Measurements from ENCODE around the gene DLEC1. TPM values are rescaled to one million over a fixed set of nuclear protein-coding genes. Genes with fewer than 3 reads are reported as not detected.
A peak's percentile ranks its signal among the peaks of the same experiment; 100 is the strongest.

Gene DLEC1
- total RNA-seq, 2 donors from 2014 or later: 0.52 to 0.56 TPM

DNA sequence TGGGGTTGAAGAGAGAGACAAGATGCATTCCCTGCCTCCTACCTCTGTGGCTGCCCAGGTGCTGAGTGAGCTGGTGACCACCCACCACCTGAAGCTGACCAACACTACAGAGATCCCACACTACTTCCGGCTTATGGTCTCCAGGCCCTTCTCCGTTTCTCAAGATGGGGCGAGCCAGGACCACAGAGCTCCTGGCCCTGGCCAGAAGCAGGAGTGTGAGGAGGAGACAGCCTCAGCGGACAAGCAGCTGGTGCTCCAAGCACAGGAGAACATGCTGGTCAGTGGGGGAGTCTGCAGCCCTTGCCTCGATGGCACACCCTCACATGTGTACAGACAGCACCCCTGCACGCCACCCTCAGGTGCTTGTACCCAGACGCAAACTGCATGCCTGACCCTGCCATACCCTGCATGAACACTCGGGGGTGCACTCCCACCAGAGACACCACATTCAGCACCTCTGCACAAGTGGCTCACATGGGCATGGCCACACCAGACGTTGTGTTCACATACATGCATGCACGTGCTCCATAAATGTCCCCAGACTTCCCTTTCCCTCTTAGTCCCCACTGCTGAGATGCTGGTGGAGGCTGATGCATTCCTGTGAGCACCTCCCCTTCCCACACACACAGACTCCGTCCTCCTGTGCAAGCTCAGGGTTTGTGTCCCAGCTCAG, 78.9 kb downstream of the DLEC1 start:
- H3K9ac ChIP-seq (ENCODE audit: low read depth in 2 of 2, low read length in 2 of 2): no peak overlapping the region
- H3K9me3 ChIP-seq: no peaks in the 10 kb centered on the region
- no peaks in the 10 kb centered on the region for H3K4me1 ChIP-seq
- peaks cover 5% of the 10 kb centered on the region for H3K36me3 ChIP-seq
- no peaks in the 10 kb centered on the region for H3K27me3 ChIP-seq
- H3K27ac ChIP-seq: no peak overlapping the region
- TF ChIP-seq, protein P1, sequence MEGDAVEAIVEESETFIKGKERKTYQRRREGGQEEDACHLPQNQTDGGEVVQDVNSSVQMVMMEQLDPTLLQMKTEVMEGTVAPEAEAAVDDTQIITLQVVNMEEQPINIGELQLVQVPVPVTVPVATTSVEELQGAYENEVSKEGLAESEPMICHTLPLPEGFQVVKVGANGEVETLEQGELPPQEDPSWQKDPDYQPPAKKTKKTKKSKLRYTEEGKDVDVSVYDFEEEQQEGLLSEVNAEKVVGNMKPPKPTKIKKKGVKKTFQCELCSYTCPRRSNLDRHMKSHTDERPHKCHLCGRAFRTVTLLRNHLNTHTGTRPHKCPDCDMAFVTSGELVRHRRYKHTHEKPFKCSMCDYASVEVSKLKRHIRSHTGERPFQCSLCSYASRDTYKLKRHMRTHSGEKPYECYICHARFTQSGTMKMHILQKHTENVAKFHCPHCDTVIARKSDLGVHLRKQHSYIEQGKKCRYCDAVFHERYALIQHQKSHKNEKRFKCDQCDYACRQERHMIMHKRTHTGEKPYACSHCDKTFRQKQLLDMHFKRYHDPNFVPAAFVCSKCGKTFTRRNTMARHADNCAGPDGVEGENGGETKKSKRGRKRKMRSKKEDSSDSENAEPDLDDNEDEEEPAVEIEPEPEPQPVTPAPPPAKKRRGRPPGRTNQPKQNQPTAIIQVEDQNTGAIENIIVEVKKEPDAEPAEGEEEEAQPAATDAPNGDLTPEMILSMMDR (IDR thresholded peaks at IDR 0.05): peak; percentile 77
- peak; percentile 78 for DNase-seq
- intact Hi-C loops (cut with DNase I): loop anchor here (5.0 to 10.0 kb wide), 2 partner anchors 143 to 359 kb away; no protein-coding TSS in a partner anchor
- no peak overlapping the region for H3K4me3 ChIP-seq

DNA sequence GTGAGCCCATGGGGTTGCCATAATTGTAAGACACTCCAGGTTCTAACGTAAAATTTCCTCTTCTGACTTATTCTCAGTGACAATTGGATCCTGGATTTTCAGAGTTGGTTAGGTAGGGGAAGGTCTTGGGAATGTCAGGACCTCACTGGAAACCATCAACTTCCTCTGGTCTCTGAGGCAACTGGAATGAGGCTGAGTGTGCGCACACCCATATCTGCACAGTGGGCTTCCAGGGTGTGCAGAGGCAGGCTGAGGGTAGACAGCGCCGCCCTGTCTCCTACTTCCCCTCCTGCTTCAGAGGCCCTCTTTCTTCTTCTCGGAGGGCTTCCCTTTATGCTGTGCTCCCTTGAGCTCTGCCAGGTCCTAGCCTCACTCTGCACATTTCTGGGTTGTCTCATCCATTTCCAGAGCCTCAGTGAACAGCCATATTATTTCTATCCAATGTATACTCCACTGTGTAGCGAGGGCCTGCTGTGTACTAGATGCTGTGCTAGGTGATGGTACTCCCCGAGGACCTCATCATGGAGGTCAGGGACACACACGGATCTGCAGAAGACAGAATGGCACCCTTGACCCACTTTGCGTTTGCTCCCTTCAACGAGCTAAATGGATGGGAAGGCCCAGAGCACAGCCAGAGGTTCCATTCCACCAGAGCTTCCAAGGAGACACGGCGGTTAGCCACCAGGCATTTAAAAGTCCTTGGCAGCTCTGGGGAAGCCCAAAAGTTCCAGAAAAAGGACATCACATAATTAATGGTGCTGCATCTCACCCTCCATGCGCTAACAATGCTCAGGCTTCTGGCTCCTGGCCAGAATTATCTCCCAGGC, 79.6 kb downstream of the DLEC1 start:
- TF ChIP-seq, protein P1 (IDR thresholded peaks at IDR 0.05): no peak
- Histone ChIP-seq H3K9me3 (no peaks in the 10 kb centered on the region), H3K36me3 (peaks cover 5% of the 10 kb centered on the region), H3K27me3 (no peaks in the 10 kb centered on the region), H3K9ac (ENCODE audit: low read depth in 2 of 2, low read length in 2 of 2) (no peak overlapping the region), H3K4me3 (no peak overlapping the region), H3K27ac (no peak overlapping the region), H3K4me1 (no peaks in the 10 kb centered on the region)
- no peak for DNase-seq
- intact Hi-C loops (cut with DNase I): loop anchor here (5.0 to 10.0 kb wide), 2 partner anchors 144 to 359 kb away; no protein-coding TSS in a partner anchor

DNA sequence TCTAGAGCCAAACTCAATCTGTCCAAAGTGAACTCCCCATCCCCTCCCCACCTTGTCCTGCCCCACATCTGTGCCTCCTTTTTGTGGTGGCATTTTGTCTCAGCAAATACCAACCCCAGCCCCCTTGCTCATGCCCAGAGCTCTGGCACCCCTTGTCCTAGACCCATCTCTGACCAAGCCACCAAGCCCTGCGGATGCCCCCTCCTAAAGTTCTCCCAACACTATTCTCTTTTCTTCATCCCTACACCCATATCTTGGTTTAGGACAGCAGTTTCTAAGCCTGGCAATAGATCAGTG, 80.2 kb downstream of the DLEC1 start:
- TF ChIP-seq, protein P1 (IDR thresholded peaks at IDR 0.05): no peak
- Histone ChIP-seq H3K27me3 (no peaks in the 10 kb centered on the region), H3K4me1 (no peaks in the 10 kb centered on the region), H3K4me3 (no peak overlapping the region), H3K9me3 (no peaks in the 10 kb centered on the region), H3K9ac (ENCODE audit: low read depth in 2 of 2, low read length in 2 of 2) (no peak overlapping the region), H3K36me3 (peaks cover 5% of the 10 kb centered on the region), H3K27ac (no peak overlapping the region)
- DNase-seq: no peak
- intact Hi-C loops (cut with DNase I): loop anchor here (5.0 to 10.0 kb wide), 2 partner anchors 144 to 358 kb away; no protein-coding TSS in a partner anchor

DNA sequence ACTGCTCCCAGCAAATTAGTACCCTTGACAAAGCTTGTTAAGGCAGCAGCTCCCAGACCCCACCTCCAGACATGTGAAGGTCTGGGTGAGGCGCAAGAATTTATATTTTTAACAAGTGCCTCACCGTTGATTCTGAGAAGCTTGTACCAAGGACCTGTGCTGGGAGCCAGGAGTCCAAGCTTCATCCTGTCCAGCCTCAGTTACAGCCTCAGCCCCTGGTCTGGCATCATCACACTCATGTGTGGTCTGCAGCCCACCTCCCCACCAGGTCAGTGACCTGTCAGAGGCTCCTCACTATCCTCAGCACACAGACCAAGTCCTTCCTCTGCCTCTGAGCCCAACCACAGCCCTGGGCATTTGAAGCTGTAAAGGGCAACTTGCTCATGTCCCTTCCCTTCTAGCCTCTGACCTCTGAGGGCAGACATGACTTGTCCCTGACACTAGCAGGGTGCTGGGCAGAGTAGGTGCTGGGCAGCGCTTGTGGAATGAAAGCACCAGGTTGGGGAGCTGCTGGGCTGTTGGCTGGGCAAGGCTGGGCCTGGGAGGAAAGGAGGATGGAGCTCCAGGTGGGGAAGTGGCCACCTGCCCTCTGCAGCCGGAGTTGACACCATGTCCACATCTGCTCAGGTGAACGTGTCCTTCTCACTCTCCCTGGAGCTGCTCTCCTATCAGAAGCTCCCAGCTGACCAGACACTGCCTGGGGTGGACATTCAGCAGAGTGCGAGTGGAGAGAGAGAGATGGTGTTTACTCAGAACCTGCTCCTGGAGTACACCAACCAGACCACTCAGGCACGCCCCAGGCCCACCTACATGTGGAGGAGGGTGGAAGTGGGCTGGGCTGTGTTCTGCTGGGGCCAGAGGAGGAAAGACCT, 81.0 kb downstream of the DLEC1 start:
- DNase-seq: no peak
- H3K27me3 ChIP-seq: no peaks in the 10 kb centered on the region
- no peaks in the 10 kb centered on the region for H3K4me1 ChIP-seq
- H3K9ac ChIP-seq (ENCODE audit: low read depth in 2 of 2, low read length in 2 of 2): no peak overlapping the region
- peaks cover 5% of the 10 kb centered on the region for H3K36me3 ChIP-seq
- no peaks in the 10 kb centered on the region for H3K9me3 ChIP-seq
- H3K27ac ChIP-seq: no peak overlapping the region
- H3K4me3 ChIP-seq: no peak overlapping the region
- intact Hi-C loops (cut with DNase I): loop anchor here (5.0 to 10.0 kb wide), 2 partner anchors 145 to 357 kb away; no protein-coding TSS in a partner anchor
- TF ChIP-seq, protein P1 (IDR thresholded peaks at IDR 0.05): no peak
